ENCODE results near the gene ZNF343.

ZNF343 gene

DNA sequence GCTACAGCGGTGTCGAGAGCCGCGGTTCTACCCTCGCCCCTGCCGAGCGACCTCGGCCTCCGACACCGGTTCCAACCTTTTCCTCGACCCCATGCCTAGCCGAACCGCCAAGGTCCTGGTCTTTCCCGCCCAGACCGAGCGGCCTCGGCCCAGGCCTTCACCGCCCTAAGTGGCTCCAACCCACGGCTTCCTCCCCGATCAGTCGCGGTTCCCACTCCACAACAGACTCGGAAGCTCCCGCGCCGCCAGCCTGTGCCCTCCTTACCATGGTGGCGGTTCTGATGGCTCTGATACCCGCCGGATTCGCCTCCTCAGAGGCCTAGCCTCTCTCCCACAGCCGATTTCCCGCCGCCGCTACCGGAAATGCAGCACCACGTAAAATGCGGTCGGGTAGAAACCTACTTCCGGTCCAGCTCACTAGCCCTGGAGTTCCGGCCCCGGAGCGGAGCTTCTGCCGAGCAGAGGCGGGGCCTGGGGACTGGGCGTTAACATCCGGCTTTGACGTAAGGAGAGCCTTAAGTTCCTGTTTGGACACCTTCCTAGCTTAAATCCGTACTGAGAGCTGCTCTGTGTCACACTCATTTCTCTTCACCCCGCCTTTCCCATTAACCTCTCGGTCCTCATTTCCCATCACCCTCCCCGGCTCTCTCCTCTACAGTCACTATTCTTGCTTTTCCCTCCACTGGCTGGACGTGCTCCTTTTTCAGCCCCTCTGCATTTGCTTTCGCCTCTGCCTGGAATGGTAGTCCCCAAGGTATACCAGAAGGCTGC lies 38.1 kb downstream of the ZNF343 start, which contains the start of gene SNRPB:
SNRPB (minus strand) TSS at position 367 of the 771 bp plus-strand sequence; CDS start at position 268, 99 bp downstream.
- DNase-seq: peak; percentile 99

DNA sequence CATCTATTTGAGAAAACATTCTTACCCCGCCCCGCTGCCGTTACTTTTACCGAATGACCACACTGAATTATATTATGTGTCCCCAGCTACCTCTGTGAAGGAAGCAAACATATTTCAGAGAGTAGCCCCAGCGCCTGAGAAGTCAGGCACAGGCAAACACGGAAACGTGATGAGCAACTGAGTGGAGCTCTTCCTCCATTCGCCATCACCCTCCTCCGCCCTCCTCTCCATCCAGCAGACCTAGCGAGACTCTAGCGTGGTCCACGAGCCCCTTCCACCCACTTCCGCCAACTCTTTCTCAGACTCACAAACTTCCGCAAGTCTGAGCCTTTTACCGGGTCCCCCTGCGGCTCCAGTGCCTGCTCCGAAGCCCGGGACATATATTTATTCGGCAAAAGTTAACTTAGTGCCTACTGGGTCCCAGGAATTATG lies 38.7 kb downstream of the ZNF343 start:
- peak; percentile 66 for DNase-seq

DNA sequence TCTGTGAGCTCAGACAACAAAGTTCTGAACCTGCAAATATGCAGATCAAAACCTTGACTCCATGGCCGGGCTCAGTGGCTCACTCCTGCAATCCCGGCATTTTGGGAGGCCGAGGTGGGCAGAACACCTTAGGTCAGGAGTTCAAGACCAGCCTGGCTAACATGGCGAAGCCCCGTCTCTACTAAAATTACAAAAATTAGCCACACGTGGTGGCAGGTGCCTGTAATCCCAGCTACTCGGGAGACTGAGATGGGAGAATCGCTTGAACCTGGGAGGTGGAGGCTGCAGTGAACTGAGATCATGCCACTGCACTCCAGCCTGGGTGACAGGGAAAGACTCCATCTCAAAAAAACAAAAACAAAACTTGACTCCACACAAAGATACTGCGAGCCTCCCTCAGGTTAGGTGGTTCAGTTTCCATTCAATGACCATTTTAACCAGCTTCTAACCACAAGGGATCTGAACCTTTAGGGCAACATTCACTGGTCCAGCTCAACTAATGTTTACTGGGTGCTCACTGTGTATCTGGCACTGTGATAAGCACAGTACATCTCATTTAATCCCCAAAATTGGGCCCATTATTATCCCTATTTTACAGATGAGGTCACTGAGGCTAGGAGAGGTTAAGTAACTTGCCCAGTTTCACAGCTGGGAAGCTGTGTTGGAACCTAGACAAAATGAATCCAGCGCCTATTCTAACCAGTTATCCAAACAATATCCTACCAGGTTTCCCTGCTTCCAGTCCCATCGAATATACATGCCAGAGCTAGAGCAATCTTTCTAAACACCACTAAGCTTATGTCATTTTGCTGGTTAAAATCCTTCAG lies 39.9 kb downstream of the ZNF343 start:
- DNase-seq: peak; percentile 8

DNA sequence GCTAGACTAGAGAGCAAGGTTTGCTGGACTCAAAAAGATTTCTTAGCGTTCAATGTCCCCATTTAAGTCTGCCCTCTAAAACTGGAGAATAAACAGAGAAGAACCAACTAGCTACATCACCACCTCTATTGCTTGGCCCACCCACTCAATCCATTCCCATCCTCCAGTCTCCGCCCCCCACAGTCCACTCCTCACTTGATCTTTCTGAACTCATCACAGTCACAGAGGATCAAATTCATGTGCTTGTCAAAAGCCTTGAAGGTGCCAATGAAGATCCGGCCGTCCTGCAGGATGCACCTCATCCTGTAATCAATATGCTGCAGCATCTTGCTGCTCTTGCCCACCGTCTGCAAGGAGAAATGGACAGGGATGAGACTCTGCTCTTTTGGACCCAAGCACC lies 41.3 kb downstream of the ZNF343 start:
- no peak for DNase-seq

DNA sequence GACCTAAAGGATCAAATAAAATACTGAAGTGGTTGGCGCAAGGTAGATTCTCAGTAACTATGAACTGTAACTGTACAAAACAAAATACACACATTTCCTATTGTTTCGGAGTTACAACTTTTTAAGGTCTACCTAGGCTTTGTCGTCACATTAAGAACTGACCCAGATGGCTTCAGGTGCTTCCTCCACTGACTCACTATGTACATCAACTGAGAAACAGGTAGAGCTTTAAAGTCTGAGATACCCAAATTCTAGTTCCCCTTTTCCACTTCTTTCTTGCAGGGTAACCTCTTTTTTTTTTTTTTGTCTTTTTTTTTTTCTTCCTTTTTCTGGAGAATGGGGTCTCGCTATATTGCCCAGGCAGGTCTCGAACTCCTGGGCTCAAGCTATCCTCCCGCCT lies 43.6 kb downstream of the ZNF343 start:
- no peak for DNase-seq

DNA sequence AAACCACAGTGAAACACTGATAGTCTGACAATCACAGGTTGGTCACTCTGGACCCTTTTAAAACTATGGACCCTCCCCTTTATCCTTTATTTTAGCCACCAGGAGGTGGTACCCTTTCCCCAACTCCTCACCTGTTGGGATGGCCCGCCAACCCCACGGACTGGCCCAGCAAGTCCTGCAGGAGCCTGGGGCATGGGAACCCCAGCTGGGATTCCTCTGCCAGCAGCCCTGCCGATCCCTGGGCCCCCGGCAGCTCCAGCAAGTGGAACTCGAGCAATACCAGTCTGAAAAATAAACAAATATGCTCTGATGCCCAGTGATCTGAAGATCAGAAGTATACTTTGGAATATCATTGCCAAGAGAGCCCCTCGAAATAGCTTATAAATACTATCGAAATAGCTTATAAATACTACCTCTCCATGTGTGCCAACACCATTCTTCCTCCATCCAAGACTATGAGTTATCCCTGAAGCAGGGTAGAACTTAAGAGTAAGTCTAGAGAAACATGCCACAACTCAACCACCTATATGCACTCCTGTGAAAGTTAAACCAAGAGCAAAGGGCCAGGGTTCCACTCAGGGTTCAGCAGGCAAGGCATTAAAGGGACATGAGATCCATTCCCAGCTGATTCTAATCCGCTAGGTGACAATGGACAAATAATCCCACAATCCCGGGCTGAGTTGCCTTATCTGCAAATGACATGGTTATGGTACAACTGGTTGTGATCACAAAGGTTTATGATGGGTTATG lies 44.9 kb downstream of the ZNF343 start:
- DNase-seq: no peak

DNA sequence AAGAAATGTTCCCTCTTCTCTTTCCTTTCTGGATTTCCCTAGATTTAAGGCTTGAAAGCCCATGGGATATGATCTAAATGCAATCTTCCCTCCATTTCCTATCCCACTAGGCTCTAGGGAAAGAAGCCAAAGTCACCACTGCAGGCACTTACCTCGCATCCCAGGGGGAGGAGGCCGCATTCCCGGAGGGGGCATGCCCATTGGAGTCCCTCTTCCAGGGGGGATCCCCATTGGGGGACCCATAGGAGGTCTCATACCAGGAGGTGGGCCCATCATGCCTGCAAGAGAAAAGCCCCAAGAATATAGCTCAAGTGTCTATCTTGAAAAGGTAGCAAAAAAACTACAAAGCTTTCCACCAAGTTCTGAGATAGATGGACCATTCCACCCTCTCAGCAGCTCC lies 46.2 kb downstream of the ZNF343 start:
- DNase-seq: no peak

DNA sequence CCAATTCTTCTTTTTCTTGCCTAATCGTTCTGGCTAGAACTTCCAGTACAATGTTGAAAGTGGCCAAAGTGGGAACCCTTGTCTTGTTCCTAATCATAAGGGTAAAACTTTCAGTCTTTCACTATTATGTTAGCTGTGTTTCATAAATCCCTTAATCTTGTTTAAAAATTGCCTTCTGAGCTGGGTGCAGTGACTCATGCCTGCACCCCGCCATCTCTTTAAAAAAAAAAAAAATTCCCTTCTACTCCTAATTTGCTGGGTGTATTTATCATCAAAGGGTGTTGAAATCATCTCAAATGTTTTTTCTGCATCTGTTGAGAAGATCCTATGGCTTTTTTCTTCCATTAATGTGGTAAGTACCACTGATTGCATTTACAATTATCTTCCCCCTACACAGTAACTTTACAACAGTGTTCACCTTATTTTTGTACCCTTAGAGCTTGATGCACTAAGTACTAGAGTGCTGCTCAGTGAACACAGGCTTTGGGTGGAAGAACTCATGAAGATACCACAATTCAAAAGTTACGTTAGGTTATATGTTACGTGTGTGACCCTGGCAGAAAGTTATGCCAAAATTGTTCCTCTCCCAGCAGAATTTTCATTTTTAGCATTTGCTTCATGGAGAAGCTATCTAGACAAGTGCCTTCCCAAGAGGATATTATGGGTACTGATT lies 47.8 kb downstream of the ZNF343 start:
- no peak for DNase-seq

DNA sequence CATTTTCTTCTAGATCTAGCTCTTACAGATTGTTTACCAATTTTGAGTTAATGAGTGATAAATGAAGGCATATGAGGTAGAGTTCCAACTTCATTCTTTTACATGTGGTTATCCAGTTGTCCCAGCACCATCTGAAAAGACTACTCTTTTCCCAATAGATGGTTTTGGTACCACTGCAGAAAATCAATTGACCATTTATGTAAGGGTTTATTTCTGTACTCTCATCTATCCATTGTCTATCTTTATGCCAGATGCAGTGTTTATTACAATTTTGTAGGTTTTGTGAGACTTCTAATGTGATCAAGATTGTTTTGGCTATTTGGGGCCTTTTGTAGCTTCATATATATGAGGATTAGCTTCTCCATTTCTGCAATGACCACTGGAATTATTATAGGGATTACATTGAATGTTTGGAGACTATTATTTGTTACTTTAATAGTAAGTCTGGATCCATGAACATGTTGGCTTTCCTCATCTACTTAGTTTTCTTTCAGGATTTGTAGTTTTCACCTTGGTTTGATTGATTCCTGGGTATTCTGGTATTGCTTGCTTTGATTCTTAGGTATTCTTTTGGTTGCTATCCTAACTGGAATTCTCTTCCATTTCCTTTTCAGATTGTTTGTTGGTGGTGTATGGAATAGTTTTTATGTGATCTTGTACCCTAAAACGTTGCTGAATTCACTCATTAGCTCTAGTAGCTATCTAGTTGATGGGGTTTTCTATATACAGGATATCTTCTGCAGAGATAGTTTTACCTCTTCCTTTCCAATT lies 48.5 kb downstream of the ZNF343 start:
- no peak for DNase-seq

DNA sequence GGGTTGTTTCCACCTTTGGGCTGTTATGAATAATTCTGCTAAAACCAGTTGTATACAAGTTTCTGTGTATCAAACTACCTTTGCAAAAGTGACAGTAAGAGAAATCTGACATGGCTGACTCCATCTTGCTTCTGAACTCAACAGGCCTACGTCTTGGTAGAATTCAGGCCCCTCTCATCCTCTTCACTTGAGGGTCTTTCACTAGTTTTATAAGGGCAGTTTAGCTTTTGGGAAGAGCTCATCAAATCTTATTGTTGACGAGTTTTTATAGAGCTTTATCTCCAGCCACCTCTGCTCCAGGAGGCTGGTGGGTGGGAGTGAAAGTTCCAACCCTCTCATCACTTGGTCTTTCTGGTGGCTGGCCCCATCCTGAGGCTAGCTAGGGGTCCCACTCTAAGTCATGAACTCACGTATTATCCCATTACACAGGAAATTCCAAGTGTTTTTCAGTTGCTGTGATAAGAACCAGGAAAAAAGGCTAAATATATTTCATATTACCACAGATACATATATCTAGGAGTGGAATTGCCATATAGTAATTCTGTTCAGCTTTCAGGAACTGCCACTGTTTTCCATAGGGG lies 49.7 kb downstream of the ZNF343 start:
- no peak for DNase-seq

DNA sequence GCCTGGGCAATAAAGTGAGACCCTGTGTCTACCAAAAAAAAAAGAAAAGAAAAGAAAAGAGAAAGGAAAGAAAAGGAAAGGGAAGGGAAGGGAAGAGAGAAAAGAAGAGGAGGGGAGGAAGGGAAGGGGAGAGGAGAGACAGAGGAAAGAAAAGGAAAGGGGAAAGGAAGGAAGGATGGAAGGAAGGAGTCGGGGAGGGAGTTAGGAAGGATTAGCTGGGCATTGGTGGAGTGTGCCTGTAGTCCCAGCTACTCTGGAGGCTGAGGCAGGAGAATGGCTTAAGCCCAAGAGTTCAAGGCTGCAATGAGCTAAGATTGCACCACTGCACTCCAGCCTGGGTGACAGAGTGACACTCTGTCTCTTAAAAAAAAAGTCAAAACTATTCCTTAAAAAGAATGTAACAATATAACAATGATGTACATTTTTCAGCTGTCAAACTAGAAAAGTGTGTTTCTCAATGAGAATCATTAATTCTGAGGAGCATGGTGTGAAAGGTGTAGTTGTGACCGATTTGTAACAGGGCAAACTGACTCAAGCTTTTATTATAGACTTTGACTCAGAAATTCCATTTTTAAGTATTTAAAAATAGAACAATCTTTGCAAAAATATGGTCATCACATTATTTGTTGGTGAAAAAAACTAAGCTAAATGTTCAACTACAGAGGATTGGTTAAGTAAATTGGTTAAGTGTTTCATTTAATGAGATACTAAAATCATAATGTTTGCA lies 52.8 kb downstream of the ZNF343 start:
- no peak for DNase-seq

DNA sequence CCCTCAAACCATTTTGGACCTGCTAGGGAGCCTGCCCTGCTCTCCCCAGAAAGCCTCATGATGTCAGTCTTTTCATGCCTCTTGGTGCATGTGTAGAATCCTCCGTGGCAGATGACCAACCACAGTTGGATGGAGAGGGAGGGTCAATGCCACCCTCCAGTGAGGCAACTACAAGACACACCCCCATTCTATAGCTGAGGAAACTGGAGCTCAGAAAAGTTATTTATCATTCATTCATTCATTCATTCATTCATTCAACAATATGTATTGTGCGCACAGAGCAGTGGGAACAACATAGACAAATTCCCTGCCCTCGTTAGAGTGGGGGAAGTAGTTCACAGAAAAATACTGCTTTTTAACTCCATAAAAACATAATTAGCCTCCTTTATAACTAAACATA lies 54.9 kb downstream of the ZNF343 start:
- DNase-seq: no peak

DNA sequence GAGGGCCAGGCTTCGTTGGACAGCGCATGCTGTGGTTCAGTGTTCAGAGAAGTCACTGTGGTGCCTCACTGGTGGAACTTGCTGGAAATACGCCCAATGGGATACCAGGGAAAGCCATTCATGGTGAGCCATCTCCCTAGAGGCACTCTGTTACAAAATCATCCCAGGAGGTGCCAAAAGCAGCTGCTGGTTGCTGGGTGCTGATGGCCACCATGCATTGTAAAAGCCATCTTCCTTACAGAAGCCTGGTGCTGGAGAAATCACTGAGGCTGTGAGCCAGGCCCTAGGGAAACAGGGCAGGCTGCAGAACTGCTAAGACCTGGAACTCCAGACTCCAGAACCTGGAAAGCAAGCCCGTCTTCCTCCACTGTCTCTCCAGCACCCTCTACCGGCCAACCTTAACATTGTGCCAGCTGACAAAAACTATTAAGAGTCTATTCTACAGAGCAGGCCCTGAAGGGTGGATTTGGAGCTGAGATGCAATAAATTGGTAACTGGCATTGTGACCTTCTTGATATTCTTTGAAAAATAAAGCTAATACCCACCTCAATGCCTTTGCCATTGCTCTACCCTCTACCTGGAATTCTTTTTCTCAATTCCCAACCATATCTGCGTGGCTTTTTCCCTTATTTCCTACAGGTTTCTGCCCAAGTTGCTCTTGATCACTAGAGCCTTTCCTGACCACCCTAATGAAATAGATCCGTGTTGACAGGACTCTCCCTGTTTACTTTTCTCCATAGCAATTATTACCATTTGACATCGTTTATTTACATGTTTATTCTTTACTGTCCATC lies 56.6 kb downstream of the ZNF343 start:
- DNase-seq: peak; percentile 63

DNA sequence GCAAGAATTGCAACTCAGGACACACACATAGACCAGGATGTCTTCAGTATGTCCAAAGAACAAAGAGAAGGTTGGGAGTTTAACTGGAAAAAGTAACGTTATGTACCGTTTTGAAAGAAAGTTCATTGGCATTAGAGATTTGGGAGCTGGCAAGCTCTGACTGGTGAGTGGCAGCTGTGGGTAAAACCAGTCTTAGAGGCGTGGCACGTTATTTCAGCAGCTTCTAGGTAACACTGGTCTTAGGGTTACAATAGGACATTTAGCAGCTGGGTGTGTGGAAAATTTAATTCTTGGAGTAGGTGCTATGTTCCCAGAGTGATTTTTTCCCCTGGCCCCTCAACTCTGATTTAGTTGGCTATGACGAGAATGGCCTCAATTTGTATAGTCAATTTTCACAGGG lies 57.3 kb downstream of the ZNF343 start:
- DNase-seq: no peak

DNA sequence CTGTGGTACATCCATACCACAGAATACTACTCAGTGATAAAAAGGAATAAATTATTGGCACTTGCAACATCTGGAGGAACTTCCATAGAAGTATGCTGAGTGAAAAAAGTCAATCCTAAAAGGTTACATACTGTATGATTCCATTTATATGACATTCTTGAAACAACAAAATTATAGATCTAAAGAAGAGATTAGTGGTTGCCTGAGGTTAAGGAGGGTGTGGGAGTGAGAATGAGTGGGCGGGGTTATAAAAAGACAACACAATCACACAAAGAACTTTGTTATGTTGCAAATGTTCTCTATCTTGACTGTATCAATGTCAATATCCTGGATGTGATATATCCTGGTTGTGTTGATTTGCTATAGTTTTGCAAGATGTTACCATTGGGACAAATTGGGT lies 59.3 kb downstream of the ZNF343 start:
- no peak for DNase-seq

DNA sequence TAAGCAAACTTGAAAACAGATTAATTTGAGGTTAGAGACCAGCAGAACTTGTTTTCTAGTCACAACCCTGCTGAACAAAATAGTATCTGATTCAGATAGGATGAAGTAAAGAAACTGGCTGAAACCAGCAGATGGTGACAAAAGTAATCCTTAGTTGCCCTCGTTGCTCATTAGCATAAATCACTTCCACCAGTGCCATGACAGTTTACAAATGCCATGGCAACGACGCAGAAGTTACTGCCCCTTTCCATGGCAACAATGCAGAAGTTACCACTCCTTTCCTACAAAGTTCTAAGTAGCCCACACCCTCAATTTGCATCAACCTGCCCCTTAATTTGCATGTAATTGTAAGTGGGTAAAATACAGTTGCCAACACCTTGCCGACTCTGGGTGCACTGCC lies 61.9 kb downstream of the ZNF343 start:
- no peak for DNase-seq

Data from fibroblast of skin of right biceps (primary cell).